HEK293T (cell line): Measurements from ENCODE around the gene LAMA5.

ENCODE experiments used
- FOXA1 ChIP-seq: fragments of 450-650 bp; IDR thresholded peaks from 2 replicates; pipeline ENCODE4 v1.6.1; 2016; ENCODE audit warnings: mild to moderate bottlenecking
- FOXK2 ChIP-seq: fragments of 450-650 bp; IDR thresholded peaks from 2 replicates; pipeline ENCODE4 v1.6.1; 2016; ENCODE audit warnings: mild to moderate bottlenecking
- FOXM1 ChIP-seq: fragments of 450-650 bp; IDR thresholded peaks from 2 replicates; pipeline ENCODE4 v1.6.1; 2017; ENCODE audit warnings: mild to moderate bottlenecking, borderline replicate concordance
- SP1 ChIP-seq: fragments of 450-650 bp; IDR thresholded peaks from 2 replicates; pipeline ENCODE4 v1.6.1; 2017
- SUZ12 ChIP-seq: fragments of 450-650 bp; IDR thresholded peaks from 2 replicates; pipeline ENCODE4 v1.6.1; 2016; ENCODE audit warnings: mild to moderate bottlenecking
- ZNF384 ChIP-seq: fragments of 450-650 bp; IDR thresholded peaks from 2 replicates; pipeline ENCODE4 v1.6.1; 2016

DNA sequence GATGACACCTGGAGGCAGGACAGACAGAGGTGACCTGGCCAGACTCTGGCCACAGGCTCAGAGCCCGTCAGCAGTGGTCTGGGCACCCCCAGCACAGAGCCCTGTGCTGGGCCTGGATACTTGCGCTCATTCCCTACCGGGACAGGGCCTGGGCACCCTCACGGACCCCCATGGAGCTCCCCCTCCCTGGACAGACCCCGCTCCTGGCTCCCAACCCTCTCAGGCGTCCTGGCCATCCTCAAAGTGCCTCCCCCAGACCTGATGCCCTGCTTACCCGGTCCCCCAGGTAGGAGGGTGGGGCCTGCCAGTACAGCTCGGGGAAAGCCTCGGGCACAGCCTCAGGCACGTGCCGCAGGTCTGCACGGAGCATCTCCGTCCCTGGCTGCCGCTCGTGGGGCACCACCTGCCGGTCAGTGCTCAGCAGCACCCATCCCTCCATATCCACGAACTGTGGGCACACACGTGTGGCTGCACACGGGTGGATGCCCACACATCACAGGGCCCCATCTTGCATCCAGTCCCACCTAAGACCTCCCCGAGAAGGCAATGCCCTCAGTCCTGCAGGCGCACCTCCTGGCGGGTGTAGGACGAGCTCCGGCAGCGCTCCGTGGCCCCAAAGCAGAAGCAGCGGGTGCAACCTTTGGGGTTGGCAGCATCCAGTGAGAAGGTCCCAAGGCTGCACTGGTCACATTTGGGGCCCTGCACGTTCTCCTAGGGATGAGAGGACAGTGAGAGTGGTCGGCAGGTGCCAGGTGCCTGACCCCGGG is 40.0 kb downstream of the LAMA5 start:
- TF ChIP-seq SUZ12 (no peak), SP1 (no peak), FOXM1 (no peak), FOXK2 (no peak), ZNF384 (no peak), FOXA1 (no peak)
